ENCODE measurements around the gene IQSEC3.
A peak's percentile ranks its signal among the peaks of the same experiment; 100 is the strongest.
"Not testable (repeated sequence)": the region's sequence is repeated elsewhere in the genome, so short reads cannot be mapped to it uniquely, and the experiment has no call there.

The IQSEC3 gene

DNA sequence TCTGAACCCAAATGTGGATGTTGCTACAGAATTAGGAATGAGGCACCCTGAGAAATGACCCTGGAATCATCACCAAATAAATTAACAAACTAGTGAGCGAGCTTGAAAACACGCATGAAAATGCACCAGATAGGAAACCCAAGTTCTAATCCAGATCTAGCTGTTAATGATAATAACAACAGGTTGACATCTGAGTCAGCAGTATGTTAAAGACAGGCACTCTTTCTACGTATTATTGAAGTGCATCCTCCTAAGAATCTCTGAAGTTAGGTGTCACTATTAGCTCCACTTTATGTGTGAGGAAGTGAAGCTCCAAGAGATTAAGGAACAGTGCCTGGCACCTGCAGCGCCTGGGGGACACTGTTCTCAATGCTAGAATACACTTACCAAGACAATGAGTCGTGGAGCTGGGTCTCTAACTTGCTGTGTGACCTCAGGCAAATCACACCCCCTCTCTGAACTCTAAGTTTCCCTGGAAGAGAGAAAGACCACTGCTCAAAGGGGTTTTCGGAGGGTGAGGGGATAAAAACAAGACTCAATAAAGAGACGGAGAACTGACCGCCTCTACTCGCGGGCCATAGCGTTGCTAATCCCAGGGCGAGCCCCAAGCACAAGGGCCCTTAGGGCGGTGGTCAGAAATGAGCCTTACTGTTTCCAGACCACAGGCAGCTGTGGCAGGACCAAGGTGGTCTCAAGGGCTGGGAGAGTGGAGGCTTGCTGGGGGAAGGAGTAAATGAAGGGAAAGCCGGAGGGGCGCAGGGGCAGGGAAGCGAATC, 145.3 kb downstream of the IQSEC3 start:
- no peak for TF ChIP-seq TAF1 (IDR thresholded peaks at IDR 0.05; ENCODE audit: borderline replicate concordance, low read depth, low read length)
- no peak for TF ChIP-seq POLR2AphosphoS5 (IDR thresholded peaks at IDR 0.05; ENCODE audit: low read depth, low read length)
- TF ChIP-seq POLR2A (IDR thresholded peaks at IDR 0.05; ENCODE audit: low read depth, low read length), result no peak
- FAIRE-seq (no peak), DNase-seq (ENCODE audit: insufficient read length) (no peak)

- DNase-seq (ENCODE audit: insufficient read length) (no peak), FAIRE-seq (no peak)
- TF ChIP-seq TAF1 (IDR thresholded peaks at IDR 0.05; ENCODE audit: borderline replicate concordance, low read depth, low read length) (no peak), POLR2AphosphoS5 (IDR thresholded peaks at IDR 0.05; ENCODE audit: low read depth, low read length) (no peak), POLR2A (IDR thresholded peaks at IDR 0.05; ENCODE audit: low read depth, low read length) (no peak)
Measured at GRCh38 chr12:212415-212714, 145.8 kb downstream of the IQSEC3 start.

GRCh38 chr12:212715-213526, 146.4 kb downstream of the IQSEC3 start:
- DNase-seq (ENCODE audit: insufficient read length) (no peak), FAIRE-seq (no peak)
- no peak for TF ChIP-seq TAF1 (IDR thresholded peaks at IDR 0.05; ENCODE audit: borderline replicate concordance, low read depth, low read length)
- TF ChIP-seq POLR2AphosphoS5 (IDR thresholded peaks at IDR 0.05; ENCODE audit: low read depth, low read length), result no peak
- TF ChIP-seq POLR2A (IDR thresholded peaks at IDR 0.05; ENCODE audit: low read depth, low read length), result no peak

- TF ChIP-seq TAF1 (IDR thresholded peaks at IDR 0.05; ENCODE audit: borderline replicate concordance, low read depth, low read length), result no peak
- no peak for TF ChIP-seq POLR2AphosphoS5 (IDR thresholded peaks at IDR 0.05; ENCODE audit: low read depth, low read length)
- no peak for TF ChIP-seq POLR2A (IDR thresholded peaks at IDR 0.05; ENCODE audit: low read depth, low read length)
- FAIRE-seq, result no peak
Measured at GRCh38 chr12:213527-213932, 147.0 kb downstream of the IQSEC3 start.

GRCh38 chr12:214003-214741, 147.6 kb downstream of the IQSEC3 start, which contains the start of gene SLC6A12:
Gene SLC6A12, minus strand, starts transcription at chr12:214157. Its CDS starts 4,171 bp downstream, at chr12:209986.
- DNase-seq (ENCODE audit: insufficient read length) (no peak), FAIRE-seq (no peak)
- TF ChIP-seq TAF1 (IDR thresholded peaks at IDR 0.05; ENCODE audit: borderline replicate concordance, low read depth, low read length) (no peak), POLR2A (IDR thresholded peaks at IDR 0.05; ENCODE audit: low read depth, low read length) (no peak), POLR2AphosphoS5 (IDR thresholded peaks at IDR 0.05; ENCODE audit: low read depth, low read length) (no peak)

More at GRCh38 chr12:213527-213932, 147.0 kb downstream of the IQSEC3 start:
- DNase-seq (ENCODE audit: insufficient read length), result no peak

GRCh38 chr12:215116-215515, 148.5 kb downstream of the IQSEC3 start:
- FAIRE-seq (no peak), DNase-seq (ENCODE audit: insufficient read length) (no peak)
- TF ChIP-seq POLR2A (IDR thresholded peaks at IDR 0.05; ENCODE audit: low read depth, low read length), result no peak
- TF ChIP-seq POLR2AphosphoS5 (IDR thresholded peaks at IDR 0.05; ENCODE audit: low read depth, low read length), result no peak
- no peak for TF ChIP-seq TAF1 (IDR thresholded peaks at IDR 0.05; ENCODE audit: borderline replicate concordance, low read depth, low read length)

DNA sequence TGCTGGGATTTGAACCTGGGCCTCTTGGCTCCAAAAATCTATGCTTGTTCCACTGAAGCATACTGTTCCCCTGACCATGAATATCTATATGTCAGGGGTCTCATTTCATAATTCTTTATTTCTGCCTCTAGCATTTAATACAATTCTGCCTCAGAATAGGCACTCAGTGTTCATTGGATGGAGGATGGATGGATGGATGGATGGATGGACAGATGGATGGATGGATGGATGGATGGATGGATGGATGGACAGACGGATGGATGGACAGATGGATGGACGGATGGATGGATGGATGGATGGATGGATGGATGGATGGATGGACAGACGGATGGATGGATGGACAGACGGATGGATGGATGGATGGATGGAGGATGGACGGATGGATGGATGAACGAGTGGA, 150.5 kb downstream of the IQSEC3 start:
- not testable (repeated sequence) for DNase-seq (ENCODE audit: insufficient read length); FAIRE-seq

- no peak for FAIRE-seq
- no peak for DNase-seq (ENCODE audit: insufficient read length)
Measured at GRCh38 chr12:218221-218620, 151.7 kb downstream of the IQSEC3 start.

GRCh38 chr12:218728-219590, 152.4 kb downstream of the IQSEC3 start:
- FAIRE-seq, result no peak
- TF ChIP-seq TAF1 (IDR thresholded peaks at IDR 0.05; ENCODE audit: borderline replicate concordance, low read depth, low read length), result no peak
- TF ChIP-seq POLR2A (IDR thresholded peaks at IDR 0.05; ENCODE audit: low read depth, low read length), result no peak
- no peak for TF ChIP-seq POLR2AphosphoS5 (IDR thresholded peaks at IDR 0.05; ENCODE audit: low read depth, low read length)
- DNase-seq (ENCODE audit: insufficient read length), result no peak

More at GRCh38 chr12:218221-218620, 151.7 kb downstream of the IQSEC3 start:
- TF ChIP-seq POLR2A (IDR thresholded peaks at IDR 0.05; ENCODE audit: low read depth, low read length) (no peak), POLR2AphosphoS5 (IDR thresholded peaks at IDR 0.05; ENCODE audit: low read depth, low read length) (no peak), TAF1 (IDR thresholded peaks at IDR 0.05; ENCODE audit: borderline replicate concordance, low read depth, low read length) (no peak)

DNA sequence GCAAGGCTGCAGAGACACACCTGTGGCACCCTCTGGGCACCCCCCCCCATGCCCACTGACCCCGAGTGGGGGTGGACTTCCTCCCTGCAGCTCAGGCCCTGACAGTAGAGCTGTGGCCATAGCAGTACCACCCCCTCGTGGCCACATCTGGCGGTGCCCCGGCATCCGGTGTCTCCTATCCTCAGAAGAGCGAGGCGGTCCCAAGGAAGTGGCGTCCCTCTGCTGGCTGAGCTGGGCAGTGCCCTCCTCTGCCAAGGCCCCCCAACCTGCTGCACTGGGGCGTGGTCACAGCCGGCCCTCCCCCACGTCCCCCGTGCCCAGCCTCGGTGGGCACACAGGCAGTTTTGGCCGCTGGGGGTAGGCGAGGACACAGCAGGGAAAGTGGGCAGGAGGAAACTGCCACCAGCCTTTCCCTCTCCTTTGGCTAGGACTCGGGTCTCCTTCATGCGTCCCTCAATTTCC, 153.4 kb downstream of the IQSEC3 start:
- TF ChIP-seq POLR2A (IDR thresholded peaks at IDR 0.05; ENCODE audit: low read depth, low read length), result no peak
- TF ChIP-seq POLR2AphosphoS5 (IDR thresholded peaks at IDR 0.05; ENCODE audit: low read depth, low read length), result no peak
- TF ChIP-seq TAF1 (IDR thresholded peaks at IDR 0.05; ENCODE audit: borderline replicate concordance, low read depth, low read length), result no peak
- DNase-seq (ENCODE audit: insufficient read length) (peak; percentile 63), FAIRE-seq (peak; percentile 64)
